ENCODE measurements around the gene FHIT.

The FHIT gene

DNA sequence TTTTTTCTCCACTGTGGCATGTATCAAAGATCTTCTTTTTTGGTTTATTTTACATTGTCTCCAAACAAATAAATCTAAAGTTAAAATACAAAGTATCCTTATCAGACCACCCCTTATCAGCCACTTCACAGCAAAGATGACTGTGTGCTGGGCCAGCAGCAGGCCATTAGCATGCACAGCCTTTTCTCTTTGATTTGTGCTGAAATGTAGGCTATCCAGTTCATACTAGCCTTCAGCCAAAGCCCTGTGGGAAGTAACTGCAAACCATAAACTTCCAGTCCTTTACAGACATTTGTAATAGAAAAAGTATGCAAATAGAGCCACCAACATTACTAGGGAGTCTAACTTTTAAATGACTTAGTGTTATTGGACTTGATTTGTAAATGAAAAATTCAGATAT, 816.3 kb downstream of the FHIT start:
- no peak for DNase-seq

DNA sequence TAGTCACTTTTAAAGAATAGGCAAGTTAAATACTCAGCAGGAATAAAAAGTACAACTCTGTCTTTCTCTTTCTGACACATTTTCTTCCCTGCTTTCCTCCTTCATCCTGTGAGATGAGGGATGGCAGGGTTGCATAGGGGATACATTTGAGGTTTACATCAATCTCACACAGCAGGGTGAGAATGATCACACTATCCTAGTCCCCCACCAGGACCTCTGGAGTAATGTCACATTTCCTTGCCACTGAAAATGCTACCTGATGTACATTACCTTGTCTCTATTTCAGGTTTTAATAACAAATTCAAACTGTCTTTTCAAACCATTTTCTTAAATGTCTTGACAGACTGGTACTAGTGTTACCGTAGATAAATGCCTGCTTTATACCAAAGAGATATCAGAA, 816.9 kb downstream of the FHIT start:
- DNase-seq = no peak

DNA sequence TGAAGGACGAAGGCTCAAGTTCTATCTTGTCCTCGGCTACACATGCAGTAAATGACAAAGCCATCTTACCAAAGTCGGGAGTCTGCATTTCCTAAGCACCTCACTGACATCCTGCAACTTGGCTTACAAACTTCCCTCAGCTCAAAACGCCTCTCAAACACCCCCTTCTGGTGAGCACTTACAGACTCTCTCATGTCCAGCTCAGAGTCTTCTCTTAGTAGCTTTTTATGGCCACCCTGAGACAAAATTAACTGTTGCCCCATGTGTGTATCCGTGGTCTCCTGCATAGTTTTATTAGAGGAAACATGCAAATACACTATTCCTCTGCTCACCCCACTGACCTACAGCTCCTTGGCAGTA, 819.7 kb downstream of the FHIT start:
- no peak for DNase-seq

DNA sequence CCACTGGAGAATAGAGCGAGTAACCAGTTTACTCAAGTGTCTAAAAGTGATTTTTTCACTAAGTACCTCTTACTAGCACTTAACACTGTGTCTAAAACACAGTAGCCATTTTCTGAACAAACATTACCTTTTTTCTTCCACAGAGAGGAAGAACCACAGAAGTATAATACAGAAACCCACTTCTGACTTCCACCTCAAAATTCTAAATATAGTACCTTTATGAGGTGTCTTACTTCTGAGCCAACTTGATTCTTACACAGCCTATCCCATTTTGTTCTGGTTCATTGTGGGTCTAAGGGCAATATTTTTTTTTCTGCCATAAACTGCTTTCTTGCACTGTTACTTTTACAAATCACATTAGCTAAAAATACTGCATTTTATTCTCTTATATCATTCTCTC, 821.0 kb downstream of the FHIT start:
- DNase-seq = no peak

DNA sequence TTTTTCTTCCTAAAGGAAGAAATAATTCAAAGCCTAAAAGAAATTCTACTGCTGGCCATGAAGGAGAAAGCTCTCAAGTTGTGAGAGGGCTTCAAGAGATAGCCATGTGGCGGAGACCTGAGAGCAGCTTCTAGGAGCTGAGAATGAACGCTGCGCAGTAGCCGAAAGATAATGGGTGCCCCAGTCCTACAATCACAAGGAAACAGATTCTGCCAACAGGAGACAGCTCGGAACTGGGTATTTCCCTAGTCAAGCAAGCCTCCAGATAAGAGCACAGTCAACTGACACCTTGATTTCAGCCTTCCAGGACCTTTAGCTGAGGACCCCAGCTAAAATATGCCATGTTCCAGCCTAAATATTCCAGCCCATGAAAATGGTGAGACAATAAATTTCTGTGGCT, 824.1 kb downstream of the FHIT start:
- no peak for DNase-seq

DNA sequence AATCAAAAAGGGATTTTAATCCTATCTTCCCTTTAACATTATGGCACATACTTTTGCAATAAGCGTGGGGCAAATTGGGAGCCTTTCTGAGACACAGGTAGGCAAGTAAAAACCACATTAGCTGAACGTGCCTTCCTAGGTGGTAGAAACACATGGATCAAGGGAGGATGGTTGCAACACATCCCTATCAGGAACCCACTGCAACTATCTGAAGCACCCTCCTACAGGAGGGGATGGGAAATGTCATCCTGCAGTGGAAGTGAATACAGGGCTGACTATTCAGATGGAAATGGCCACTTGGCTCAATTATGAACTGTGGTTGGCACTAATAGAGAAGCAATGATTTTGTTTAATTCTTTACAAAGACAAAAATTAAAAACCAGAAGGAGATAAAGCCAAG, 826.3 kb downstream of the FHIT start:
- no peak for DNase-seq

DNA sequence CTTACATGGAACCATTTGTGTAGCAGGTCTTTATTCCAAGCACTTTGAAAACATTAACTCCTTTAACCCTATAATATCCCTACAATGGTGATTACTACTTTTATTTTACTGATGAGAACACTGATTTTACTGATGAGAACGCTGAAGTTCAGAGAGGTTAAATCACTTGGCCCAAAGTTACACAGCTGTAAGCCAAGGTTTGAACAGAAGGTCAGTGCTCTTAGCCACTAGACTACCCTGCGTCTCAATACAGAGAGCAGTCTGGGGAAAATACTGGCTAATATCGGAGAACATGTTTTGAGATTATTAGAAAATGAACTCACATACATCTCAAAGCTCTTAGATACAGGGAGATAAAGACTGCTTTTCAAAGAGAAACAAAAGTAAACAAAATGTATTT, 827.2 kb downstream of the FHIT start:
- no peak for DNase-seq

DNA sequence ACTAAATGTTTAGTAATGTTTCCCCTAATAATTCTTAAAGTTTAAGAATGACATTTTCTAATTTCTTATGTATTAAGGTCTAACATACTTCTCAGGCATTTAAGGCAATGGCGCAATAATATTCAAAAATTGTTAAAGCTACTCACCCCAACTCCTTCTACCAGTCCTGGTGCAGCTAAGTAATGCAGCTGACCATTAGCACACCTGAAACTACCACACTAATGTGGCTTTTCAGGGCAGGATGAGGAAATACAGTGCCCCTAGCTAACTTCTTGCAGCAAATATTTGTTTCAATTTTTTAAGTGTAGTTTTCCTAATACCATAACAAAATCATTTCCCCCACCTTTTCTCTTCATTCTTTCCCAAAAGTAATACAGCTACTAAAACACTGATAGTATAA, 827.7 kb downstream of the FHIT start:
- no peak for DNase-seq

DNA sequence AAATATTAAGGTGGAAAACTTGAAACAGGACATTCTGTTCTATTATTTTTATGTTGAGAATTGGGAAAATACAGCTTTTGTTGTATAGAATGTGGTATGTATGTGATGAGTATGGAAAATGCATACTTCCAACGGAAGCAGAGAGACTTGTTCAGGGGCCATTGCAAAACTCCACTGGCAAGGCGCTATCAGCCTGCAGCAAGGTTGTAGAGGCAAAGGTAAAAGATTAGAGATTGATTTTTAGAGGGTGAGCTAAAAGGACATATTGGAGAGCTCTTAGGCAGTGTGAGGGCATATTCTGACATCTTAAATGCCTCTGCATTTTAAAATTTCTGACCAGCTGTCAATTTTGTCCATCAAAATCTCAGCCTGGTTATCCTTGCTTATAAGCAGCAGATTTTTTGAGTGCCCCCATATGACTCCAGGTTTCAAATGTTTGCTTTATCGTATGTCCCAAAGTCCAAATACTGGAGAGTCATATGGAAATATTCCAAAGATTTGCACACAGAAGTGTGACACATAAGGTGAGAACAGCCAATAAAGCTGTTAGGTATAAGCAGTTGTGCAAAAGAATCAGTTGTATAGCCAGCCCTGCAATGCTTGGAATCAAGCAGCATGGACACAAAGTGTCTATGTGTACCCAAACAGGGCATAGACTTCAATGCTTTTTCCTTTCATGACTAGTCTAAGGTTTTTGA, 829.4 kb downstream of the FHIT start:
- DNase-seq = no peak

DNA sequence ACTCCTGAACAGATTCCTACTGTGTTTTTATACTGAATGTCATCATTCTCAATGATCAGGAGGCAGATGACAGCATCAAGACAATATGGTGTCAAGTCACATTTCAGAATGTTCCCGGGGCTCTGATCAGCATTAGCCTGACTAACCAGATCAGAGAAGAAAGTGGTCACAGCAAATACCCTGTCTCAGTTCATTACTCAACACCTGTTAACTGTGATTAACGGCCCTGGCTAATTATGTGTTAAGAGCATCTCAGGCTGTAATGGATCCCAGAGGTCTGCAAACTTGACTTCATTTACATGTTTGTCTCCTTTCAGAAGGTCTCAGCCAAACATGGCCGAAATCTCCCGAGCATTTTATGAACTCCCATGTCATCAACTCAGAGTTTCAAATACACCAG, 833.7 kb downstream of the FHIT start:
- DNase-seq = no peak

DNA sequence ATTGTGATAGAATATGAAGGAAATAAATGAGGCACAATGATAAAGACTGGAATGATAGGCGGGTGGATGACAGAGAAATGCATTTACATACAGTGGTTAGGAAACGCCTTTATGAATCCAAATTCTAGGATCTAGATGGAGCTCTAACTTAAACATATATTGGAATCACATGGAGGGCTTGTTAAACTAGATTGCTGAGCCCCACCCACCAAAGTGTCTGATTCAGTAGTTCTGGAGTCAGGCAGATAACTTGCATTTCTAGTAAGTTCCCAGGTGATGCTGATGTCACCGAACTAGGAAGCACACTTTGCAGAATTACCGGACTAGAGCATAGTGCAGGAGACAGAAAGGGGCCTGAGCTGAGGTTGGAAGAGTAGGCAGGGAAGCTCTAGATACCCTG, 837.2 kb downstream of the FHIT start:
- DNase-seq = no peak

DNA sequence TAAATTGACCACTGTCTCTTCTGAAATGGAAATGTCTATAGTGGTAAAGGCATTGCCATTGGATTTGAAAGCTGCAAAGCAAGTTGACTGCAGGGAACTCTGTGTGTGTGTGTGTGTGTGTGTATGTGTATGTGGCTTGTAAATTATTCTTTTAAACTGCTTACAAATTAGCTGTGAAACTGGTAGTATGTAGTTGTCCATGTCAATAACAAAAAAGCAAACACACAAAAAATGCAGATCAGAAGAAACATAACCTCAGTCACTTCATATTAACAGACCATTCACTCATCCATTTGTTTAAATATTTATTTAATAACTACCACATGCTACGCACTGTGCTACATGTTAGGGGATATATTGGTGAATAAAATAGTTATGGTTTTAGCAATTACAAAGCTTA, 837.7 kb downstream of the FHIT start:
- no peak for DNase-seq

DNA sequence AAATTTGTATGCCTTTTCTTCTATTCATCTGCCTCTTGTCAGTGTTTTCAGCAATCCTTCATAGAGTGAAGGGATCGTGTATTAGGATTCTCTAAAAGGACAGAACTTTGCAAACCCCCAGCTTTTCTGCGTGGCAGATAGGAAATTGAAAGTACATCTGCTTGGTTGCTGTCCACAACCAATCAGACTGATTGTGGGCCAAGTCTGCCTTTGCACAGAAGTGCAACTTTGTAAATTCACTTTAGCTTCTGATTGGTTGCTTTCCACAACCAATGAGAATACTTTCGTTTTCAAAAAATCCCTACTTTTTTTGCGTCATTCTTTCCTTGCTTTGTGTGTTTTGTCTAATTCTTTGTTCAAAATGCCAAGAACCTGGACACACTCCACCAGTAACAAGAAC, 847.4 kb downstream of the FHIT start:
- no peak for DNase-seq

DNA sequence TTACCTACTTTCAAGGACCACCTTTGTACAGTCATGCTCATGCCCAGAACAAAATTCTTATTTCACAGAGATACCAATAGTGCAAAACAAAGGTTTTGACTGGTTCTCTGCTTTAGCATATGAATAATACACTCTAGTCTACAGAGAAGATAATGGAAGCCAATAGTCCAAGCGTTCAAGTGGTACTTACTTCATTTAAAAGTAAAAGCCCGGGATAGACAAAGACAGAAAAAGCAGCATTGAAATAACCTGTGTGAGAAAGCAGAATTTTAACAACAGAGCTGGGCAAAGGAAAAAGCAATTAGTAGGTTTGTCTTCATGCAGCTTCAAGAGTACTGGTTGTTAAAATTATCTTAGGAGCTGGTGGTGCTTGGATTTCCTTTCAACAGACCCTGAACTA, 848.3 kb downstream of the FHIT start:
- DNase-seq = no peak

DNA sequence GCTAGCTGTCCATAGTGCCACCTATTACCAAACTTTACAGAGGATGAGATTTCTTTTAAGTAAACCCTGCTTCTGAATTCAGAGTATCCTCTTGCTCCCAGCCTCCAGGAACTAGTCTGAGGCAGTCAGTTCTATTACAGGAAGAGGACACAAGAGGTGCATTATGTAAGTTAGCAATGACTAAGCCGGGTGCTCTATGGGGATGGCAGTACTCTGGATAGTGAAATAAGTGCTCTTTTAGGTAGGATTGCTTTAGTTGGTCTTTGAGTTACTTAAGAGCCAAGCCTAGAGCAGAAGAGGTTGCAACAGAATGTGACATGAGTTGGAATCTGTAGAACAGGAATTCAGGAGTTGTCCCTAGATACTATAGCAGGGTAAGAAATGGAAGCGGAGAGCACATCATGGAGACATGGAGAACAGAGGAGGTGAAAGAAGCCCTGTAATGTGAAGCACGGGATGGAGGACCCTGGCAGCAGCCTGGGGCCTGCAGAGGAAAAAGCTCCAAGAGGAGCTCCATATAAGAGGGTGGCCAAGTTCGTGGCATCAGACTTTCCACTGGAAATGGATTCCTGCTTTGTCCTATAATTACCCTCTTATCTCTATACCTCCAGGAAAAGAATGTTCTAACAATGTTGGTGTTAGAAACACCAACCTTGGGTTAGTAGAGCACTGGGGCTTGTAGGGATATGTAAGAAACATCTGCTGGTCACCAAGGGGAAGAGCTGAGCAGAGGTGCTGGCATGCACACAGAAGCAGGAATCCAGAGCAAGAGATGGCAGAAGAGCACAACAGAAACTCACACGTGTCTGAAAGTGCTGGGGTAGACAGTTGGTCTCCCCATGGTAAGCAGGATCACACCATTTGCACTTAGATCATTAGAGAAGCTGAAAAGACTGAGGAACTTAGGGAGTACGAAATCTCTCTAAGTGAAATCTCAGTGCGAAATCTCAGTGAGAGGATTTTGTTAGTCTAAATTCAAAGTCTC, 851.1 kb downstream of the FHIT start:
- no peak for DNase-seq

DNA sequence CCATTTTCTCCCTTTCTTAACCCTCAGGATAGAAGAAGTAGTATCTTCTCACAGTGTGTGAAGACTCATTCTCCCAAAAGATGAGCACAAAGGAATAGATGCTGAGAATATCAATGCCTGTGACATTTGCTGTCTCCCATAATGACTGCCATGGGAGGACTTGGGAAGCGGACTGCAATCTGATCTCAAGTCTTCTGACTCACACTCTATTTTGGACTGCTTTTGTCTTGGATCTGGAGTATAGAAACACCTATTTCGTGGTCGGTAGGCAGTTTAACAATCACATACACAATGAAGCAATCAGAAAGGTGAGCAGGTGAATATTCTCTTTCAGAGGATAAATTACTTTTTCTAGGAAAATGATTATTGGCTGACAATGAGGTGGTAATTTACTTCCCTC, 852.0 kb downstream of the FHIT start:
- DNase-seq = no peak

DNA sequence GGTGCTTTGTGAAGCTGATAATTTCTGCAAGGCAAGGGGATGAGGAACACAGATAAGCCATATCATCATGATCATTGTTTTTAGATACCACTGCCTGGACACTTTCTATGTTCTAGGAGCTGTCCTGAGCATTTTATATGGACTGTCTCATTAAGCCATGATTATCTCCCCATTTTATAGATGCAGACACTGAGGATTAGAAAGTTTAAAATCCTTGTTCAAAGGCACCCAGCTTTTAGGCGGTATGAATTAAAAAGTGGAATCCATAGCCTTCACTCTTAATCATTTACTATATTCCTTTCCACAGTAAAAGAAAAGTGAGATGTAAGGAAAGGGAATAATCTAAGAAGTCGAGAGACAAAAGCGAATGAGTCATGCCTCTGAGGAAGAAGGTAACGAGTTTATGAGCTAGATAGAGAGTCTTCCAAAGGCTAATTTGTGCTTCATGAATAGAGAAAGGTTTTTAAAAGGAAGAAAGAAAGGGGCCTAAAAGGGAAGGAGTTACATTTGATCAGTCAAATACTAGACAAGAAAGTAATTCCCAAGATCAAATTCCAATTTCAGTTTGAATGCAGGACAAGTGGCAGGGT, 856.0 kb downstream of the FHIT start:
- DNase-seq = no peak

DNA sequence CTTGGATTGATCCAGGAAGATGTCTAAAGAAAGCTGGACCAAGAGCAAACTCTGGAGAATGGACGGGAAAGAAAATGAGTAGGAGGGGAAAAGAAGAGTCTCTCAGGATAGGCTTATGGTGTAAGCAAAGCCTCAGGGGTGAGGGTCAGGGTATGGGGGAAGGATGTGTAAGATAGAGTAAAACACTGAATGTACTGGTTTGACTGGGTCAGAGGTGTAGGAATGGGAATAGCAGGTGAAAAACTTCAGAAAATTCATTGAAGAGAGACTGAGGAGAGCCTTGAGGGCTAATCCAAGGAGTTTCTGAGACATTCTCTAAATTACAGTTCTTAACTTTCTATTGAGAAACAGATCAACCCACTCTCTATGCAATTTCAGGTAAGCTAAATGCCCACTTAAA, 857.3 kb downstream of the FHIT start:
- DNase-seq = no peak

DNA sequence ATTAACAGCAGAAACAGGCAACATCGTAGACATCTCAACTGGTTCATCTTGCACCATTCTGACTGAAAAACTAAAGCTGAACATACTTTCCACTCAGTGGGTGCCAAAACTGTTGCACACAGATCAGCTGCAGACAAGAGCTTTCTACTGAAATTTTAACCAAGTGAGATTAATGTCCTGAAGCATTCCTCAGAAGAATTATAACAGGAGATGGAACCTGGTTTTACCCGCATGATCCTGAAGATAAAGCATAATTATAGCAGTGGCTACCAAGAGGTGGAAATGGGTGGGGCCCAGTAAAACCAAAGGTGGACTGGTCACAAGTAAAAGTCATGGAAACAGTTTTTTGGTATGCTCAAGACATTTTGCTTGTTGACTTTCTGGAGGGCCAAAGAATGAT, 858.8 kb downstream of the FHIT start:
- DNase-seq = no peak

DNA sequence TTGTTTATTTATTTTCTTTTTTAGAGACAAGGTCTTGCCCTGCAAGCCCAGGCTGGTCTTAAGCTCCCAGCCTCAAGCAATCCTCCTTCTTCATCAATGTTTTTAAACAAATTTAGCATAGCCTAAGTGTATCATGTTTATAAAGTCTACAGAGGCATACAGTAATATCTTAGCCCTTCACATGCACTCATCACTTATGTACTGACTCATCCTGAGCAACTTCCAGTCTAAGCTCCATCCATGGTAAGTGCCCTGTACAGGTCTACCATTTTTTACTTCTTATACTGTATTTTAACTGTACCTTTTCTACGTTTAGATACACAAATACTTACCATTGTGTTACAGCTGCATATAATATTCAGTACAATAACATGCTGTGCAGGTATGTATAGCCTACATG, 860.0 kb downstream of the FHIT start:
- no peak for DNase-seq

DNA sequence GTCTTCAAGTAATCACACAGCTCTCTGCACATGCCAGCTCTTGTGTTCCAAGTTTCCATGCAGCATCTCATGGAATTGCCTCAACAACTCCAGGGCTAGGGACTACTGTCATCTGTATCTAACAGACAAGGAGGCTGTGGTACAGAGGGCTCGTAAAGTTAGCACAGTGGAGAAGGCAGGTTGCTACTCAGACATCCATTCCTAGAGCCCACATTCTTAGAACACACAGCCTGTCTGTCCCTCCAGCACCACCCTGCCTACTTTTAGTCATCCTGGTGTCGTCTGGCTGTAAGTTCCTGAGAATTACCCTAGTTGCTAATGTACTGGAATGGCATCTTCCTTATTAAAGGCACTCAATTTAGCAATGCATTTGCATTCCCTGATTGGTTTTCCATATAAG, 862.5 kb downstream of the FHIT start:
- no peak for DNase-seq

DNA sequence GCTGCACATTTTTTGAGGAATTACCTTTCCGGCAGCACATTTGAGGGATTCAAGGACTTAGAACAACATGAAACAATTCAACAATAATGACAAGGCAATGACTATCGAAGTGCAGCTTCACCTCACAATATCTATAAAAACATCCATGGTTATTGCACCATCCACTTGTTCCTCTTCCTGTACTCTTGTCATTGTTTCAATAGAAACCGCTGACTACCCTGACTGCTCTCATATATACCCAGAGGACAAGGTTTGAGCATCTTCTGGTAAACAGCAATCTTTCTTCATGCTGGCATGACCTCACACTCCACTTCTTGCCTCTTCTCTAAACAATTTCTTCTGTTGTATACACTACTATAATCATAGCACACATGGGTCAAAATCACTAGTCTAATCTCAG, 864.9 kb downstream of the FHIT start:
- DNase-seq = peak; percentile 4

DNA sequence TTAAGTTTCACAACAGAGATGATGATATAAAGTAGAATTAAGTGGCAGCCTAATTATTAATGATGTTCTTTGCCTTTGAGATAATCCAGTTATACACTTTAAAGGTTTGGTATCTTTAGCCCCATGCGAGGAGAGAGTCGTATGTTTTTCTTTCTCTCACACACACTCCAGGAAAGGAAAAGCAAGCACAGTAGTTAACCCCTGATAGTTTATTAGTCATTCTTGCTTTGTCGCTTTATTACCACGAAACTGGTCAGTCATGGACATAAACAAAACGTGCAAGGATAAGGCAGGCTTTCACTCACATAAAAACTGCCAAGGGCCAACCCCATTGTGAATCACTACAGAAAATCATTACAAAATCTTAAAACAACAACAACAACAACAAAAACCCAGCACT, 866.9 kb downstream of the FHIT start:
- no peak for DNase-seq

DNA sequence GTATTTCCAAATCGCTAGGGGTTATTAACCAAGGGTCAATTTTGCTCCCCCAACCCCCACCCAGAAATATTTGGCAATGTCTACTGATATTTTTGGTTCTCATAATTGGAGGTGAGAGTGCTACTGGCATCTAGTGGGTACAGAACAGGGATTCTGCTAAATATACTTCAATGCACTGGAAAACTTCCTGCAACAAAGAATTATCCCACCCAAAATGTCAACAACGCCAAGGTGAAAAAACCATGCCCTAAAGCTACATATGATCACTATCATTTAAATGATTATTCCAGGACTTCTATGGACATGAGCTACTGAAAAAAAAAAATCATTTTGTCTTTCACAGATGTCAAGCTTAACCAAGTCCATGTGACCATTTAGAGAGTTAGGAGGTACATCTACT, 867.9 kb downstream of the FHIT start:
- DNase-seq = no peak

Measured in KG1 (cell line).